Measurements from ENCODE around the gene NOP10.
"Not testable (repeated sequence)": the region's sequence is repeated elsewhere in the genome, so short reads cannot be mapped to it uniquely, and the experiment has no call there.

- TF ChIP-seq CTCF, POLR2A (IDR thresholded peaks at IDR 0.05): not testable (repeated sequence)
These were observed 10.1 kb upstream of the NOP10 start for GRCh38 chr15:34352996-34353395.

Data from testis (tissue), 2 donors.